DND-41 (cell line): Measurements from ENCODE around the gene NR2E1.

Experiments used
- ATAC-seq: fragments of 200-7000 bp; cut with Tn5 transposase; 3 replicates; pipeline ENCODE4 v1.9.1; 2021; ENCODE audit warnings: low read depth; ENCODE audit not compliant: insufficient read depth
- DNase-seq: peaks from one replicate; pipeline ENCODE4 v3.0.0-alpha.2; 2020
- H2AFZ ChIP-seq: 2 replicates; pipeline ENCODE4 v1.6.0; 2012; ENCODE audit warnings: low read depth, low read length
- H3K27ac ChIP-seq: 2 replicates; pipeline ENCODE4 v1.5.1; 2012; ENCODE audit warnings: low read length, inconsistent platforms
- H3K27me3 ChIP-seq: fragments of 200-600 bp; sonication (generic); 2 replicates; pipeline ENCODE4 v1.6.0; 2012; ENCODE audit warnings: low read length, mild to moderate bottlenecking, inconsistent platforms; ENCODE audit not compliant: insufficient read depth, poor library complexity
- H3K36me3 ChIP-seq: 2 replicates; pipeline ENCODE4 v1.5.1; 2012; ENCODE audit warnings: low read length, inconsistent platforms; ENCODE audit not compliant: insufficient read depth
- H3K4me1 ChIP-seq: 2 replicates; pipeline ENCODE4 v1.5.1; 2012; ENCODE audit warnings: mild to moderate bottlenecking, low read length; ENCODE audit not compliant: insufficient read depth
- H3K4me2 ChIP-seq: 2 replicates; pipeline ENCODE4 v1.6.0; 2012; ENCODE audit warnings: mild to moderate bottlenecking, moderate library complexity, low read length, inconsistent platforms; ENCODE audit not compliant: insufficient read depth
- H3K4me3 ChIP-seq, 2 experiments: fragments of 200-600 bp in 1 of 2; shearing (Covaris generic) in 1 of 2; 2 replicates each; pipeline ENCODE4 v1.5.1; 2012 to 2016; ENCODE audit warnings: inconsistent platforms in 2 of 2, low read length in 2 of 2, mild to moderate bottlenecking in 2 of 2, low read depth in 1 of 2, moderate library complexity in 1 of 2
- H3K79me2 ChIP-seq: 2 replicates; pipeline ENCODE4 v1.6.0; 2012; ENCODE audit warnings: low read length, inconsistent platforms; ENCODE audit not compliant: insufficient read depth
- H3K9ac ChIP-seq: 2 replicates; pipeline ENCODE4 v1.6.0; 2012; ENCODE audit warnings: low read depth, mild to moderate bottlenecking, inconsistent platforms, low read length, moderate library complexity
- H3K9me3 ChIP-seq: 2 replicates; pipeline ENCODE4 v1.5.1; 2012; ENCODE audit warnings: low read length, moderate library complexity, mild to moderate bottlenecking, inconsistent platforms; ENCODE audit not compliant: insufficient read depth, severe bottlenecking
- H4K20me1 ChIP-seq: 2 replicates; pipeline ENCODE4 v1.6.0; 2012; ENCODE audit warnings: low read length; ENCODE audit not compliant: insufficient read depth
- CTCF ChIP-seq: IDR thresholded peaks from 2 replicates; pipeline ENCODE4 v1.5.1; 2012; ENCODE audit warnings: borderline replicate concordance, low read length, moderate library complexity, mild to moderate bottlenecking; ENCODE audit not compliant: poor library complexity, severe bottlenecking; ENCODE audit errors: extremely low read depth
- EZH2 ChIP-seq: IDR thresholded peaks from 3 replicates; pipeline ENCODE4 v1.6.1; 2012; ENCODE audit warnings: borderline replicate concordance, low read depth, mild to moderate bottlenecking, moderate library complexity, low read length, inconsistent platforms; ENCODE audit not compliant: severe bottlenecking

The NR2E1 gene

GRCh38 chr6:108120311-108120710 is 45.5 kb upstream of the NR2E1 start:
- no peak overlapping the region for H3K9ac ChIP-seq
- H3K4me2 ChIP-seq, result no peak overlapping the region
- DNase-seq (no peak), ATAC-seq (no peak)
- H3K9me3 ChIP-seq, result no peaks in the 10 kb centered on the region
- no peak overlapping the region for H2AFZ ChIP-seq
- no peak overlapping the region for H3K27ac ChIP-seq
- H3K27me3 ChIP-seq, result peaks cover 23% of the 10 kb centered on the region
- H3K4me1 ChIP-seq, result peaks cover 12% of the 10 kb centered on the region
- no peak for TF ChIP-seq CTCF
- no peak for TF ChIP-seq EZH2
- no peaks in the 10 kb centered on the region; the same call in 1 of the 2 replicates for H4K20me1 ChIP-seq
- H3K79me2 ChIP-seq, result no peaks in the 10 kb centered on the region
- H3K36me3 ChIP-seq, result no peaks in the 10 kb centered on the region
- H3K4me3 ChIP-seq, result no peak overlapping the region

DNA sequence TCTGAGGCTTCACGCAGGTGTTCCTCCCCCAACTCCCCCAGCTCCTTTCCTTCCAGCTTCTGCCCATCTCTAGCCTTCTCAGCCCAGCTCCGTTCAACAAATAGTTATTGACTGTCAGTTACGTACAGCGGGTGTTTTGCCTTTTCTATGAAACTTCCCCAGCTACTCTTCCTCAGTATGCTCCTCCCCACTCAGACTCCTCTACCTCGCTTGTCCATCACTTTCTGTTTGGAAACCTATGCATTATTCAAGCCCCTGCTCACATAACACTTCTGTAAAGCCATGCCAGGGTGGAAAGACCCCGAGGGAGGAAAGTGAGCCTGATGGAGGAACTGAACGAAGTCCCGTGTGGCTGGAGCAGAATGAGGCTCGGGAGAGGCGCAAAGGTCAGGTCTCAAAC is 44.2 kb upstream of the NR2E1 start:
- Histone ChIP-seq H4K20me1 (no peaks in the 10 kb centered on the region; the same call in 1 of the 2 replicates), H2AFZ (no peak overlapping the region), H3K4me2 (no peak overlapping the region), H3K9ac (no peak overlapping the region), H3K9me3 (no peaks in the 10 kb centered on the region), H3K36me3 (no peaks in the 10 kb centered on the region), H3K4me3 (no peak overlapping the region), H3K79me2 (no peaks in the 10 kb centered on the region), H3K27me3 (peaks cover 20% of the 10 kb centered on the region), H3K4me1 (peaks cover 12% of the 10 kb centered on the region), H3K27ac (no peak overlapping the region)
- DNase-seq (no peak), ATAC-seq (no peak)
- TF ChIP-seq EZH2, result no peak
- TF ChIP-seq CTCF, result no peak

GRCh38 chr6:108123481-108123929 is 42.3 kb upstream of the NR2E1 start:
- no peak for TF ChIP-seq CTCF
- no peak for TF ChIP-seq EZH2
- Histone ChIP-seq H3K9ac (no peak overlapping the region), H3K36me3 (no peaks in the 10 kb centered on the region), H3K4me2 (no peak overlapping the region), H3K27ac (no peak overlapping the region), H4K20me1 (no peaks in the 10 kb centered on the region; the same call in 1 of the 2 replicates), H3K9me3 (no peaks in the 10 kb centered on the region), H3K27me3 (peaks cover 3% of the 10 kb centered on the region), H3K4me1 (no peaks in the 10 kb centered on the region), H2AFZ (no peak overlapping the region), H3K4me3 (no peak overlapping the region), H3K79me2 (no peaks in the 10 kb centered on the region)
- no peak for ATAC-seq
- no peak for DNase-seq

- DNase-seq (no peak), ATAC-seq (no peak)
- H3K36me3 ChIP-seq, result no peaks in the 10 kb centered on the region
- H3K27ac ChIP-seq, result no peak overlapping the region
- H3K79me2 ChIP-seq, result no peaks in the 10 kb centered on the region
- no peaks in the 10 kb centered on the region for H3K9me3 ChIP-seq
- H3K27me3 ChIP-seq, result peaks cover 7% of the 10 kb centered on the region
- H3K4me2 ChIP-seq, result no peak overlapping the region
- TF ChIP-seq CTCF (no peak), EZH2 (no peak)
- no peaks in the 10 kb centered on the region; the same call in 1 of the 2 replicates for H4K20me1 ChIP-seq
- no peak overlapping the region for H3K4me3 ChIP-seq
- H3K4me1 ChIP-seq, result no peaks in the 10 kb centered on the region
- no peak overlapping the region for H3K9ac ChIP-seq
- no peak overlapping the region for H2AFZ ChIP-seq
Observed at GRCh38 chr6:108123946-108124345, 41.9 kb upstream of the NR2E1 start.
